ENCODE measurements around the gene ACSM6. TPM values are rescaled to one million over a fixed set of nuclear protein-coding genes. Genes with fewer than 3 reads are reported as not detected.

The ACSM6 gene
- total RNA-seq, 2 experiments from 2014 or later, result not detected

GRCh38 chr10:95275726-95276366 is 81.8 kb downstream of the ACSM6 start:
- Histone ChIP-seq H3K36me3 (ENCODE audit: insufficient read depth, low read length) (no peaks in the 10 kb centered on the region), H3K79me2 (ENCODE audit: insufficient read depth, low read depth, low read length) (no peaks in the 10 kb centered on the region; the same call in 1 of the 2 replicates), H3K9me2 (ENCODE audit: insufficient read depth, low read length) (no peaks in the 10 kb centered on the region), H2AFZ (ENCODE audit: low read length) (no peak overlapping the region), H3K9me3 (ENCODE audit: low read length) (no peaks in the 10 kb centered on the region), H3K4me3 (ENCODE audit: low read depth, low read length, poor library complexity, severe bottlenecking) (no peak overlapping the region), H3K4me2 (ENCODE audit: low read length) (no peak overlapping the region), H3K27ac (ENCODE audit: low read depth, low read length, poor library complexity, severe bottlenecking) (no peak overlapping the region), H4K20me1 (ENCODE audit: insufficient read depth, low read length) (no peaks in the 10 kb centered on the region), H3K4me1 (ENCODE audit: insufficient read depth, low read length, poor library complexity, severe bottlenecking) (peaks cover 9% of the 10 kb centered on the region)
- TF ChIP-seq CTCF (conservative IDR thresholded peaks at IDR 0.05; ENCODE audit: low read length) (no peak), EZH2phosphoT487 (IDR thresholded peaks at IDR 0.05; ENCODE audit: borderline replicate concordance, low read depth, low read length) (no peak)
- no peak for DNase-seq (ENCODE audit: low spot score)
- intact Hi-C loops (cut with micrococcal nuclease; ENCODE audit: unreplicated experiment), result no loop called here
- CTCF ChIA-PET (ENCODE audit: unreplicated experiment), result no interaction called here
- no TSS peak for BruUV-seq (replicated peaks)
- POLR2A ChIA-PET, result interaction anchor here (0.5 to 1.3 kb wide), 3 partner anchors 11 to 31 kb away, joined by 3 read pairs; no protein-coding TSS in a partner anchor

GRCh38 chr10:95276367-95277200 is 82.5 kb downstream of the ACSM6 start:
- Histone ChIP-seq H3K9me2 (ENCODE audit: insufficient read depth, low read length) (no peaks in the 10 kb centered on the region), H3K4me1 (ENCODE audit: insufficient read depth, low read length, poor library complexity, severe bottlenecking) (peaks cover 9% of the 10 kb centered on the region), H3K36me3 (ENCODE audit: insufficient read depth, low read length) (no peaks in the 10 kb centered on the region), H3K27ac (ENCODE audit: low read depth, low read length, poor library complexity, severe bottlenecking) (no peak overlapping the region), H3K4me2 (ENCODE audit: low read length) (no peak overlapping the region), H3K9me3 (ENCODE audit: low read length) (no peaks in the 10 kb centered on the region), H3K79me2 (ENCODE audit: insufficient read depth, low read depth, low read length) (no peaks in the 10 kb centered on the region; the same call in 1 of the 2 replicates), H2AFZ (ENCODE audit: low read length) (no peak overlapping the region), H4K20me1 (ENCODE audit: insufficient read depth, low read length) (no peaks in the 10 kb centered on the region), H3K4me3 (ENCODE audit: low read depth, low read length, poor library complexity, severe bottlenecking) (no peak overlapping the region)
- no peak for DNase-seq (ENCODE audit: low spot score)
- BruUV-seq (replicated peaks), result no TSS peak
- POLR2A ChIA-PET, result interaction anchor here (0.5 to 1.3 kb wide), 4 partner anchors 10 to 205 kb away, joined by 3 to 6 read pairs (median 3); no protein-coding TSS in a partner anchor
- no peak for TF ChIP-seq EZH2phosphoT487 (IDR thresholded peaks at IDR 0.05; ENCODE audit: borderline replicate concordance, low read depth, low read length)
- TF ChIP-seq CTCF (conservative IDR thresholded peaks at IDR 0.05; ENCODE audit: low read length), result no peak
- CTCF ChIA-PET (ENCODE audit: unreplicated experiment), result interaction anchor here (0.6 kb wide), 1 partner anchor 80 kb away, joined by 3 read pairs; no protein-coding TSS in a partner anchor
- intact Hi-C loops (cut with micrococcal nuclease; ENCODE audit: unreplicated experiment), result no loop called here

Data from OCI-LY7 (cell line).